Measurements from ENCODE around the gene PFKFB2.

The PFKFB2 gene

GRCh38 chr1:207102659-207103058 lies 49.6 kb downstream of the PFKFB2 start:
- TF ChIP-seq CTCF (IDR thresholded peaks at IDR 0.05), result no peak

GRCh38 chr1:207103892-207104373 lies 50.9 kb downstream of the PFKFB2 start, which contains the start of gene C4BPA:
Gene C4BPA (plus strand): TSS chr1:207104233. CDS start chr1:207113026, 8,793 bp downstream.
- no peak for TF ChIP-seq CTCF (IDR thresholded peaks at IDR 0.05)

DNA sequence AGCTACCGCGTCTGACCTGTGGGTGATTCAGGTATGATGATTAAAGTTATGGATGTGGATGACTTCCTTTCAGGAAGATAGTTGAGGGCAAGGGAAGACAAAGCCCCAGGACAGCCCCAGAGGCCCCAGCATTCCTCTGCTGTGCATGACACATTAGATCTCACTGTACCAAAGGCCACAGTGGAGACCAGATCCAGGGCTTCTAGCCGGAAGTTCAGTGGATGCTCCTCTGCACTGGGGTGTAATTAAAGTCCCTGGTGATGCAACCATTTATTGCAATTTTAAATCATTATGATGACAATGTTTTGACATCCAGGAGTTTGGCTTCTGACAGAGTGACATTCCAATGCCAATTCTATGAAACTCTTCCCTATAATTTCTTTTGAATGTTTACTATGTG lies 55.9 kb downstream of the PFKFB2 start:
- no peak for TF ChIP-seq CTCF (IDR thresholded peaks at IDR 0.05)

DNA sequence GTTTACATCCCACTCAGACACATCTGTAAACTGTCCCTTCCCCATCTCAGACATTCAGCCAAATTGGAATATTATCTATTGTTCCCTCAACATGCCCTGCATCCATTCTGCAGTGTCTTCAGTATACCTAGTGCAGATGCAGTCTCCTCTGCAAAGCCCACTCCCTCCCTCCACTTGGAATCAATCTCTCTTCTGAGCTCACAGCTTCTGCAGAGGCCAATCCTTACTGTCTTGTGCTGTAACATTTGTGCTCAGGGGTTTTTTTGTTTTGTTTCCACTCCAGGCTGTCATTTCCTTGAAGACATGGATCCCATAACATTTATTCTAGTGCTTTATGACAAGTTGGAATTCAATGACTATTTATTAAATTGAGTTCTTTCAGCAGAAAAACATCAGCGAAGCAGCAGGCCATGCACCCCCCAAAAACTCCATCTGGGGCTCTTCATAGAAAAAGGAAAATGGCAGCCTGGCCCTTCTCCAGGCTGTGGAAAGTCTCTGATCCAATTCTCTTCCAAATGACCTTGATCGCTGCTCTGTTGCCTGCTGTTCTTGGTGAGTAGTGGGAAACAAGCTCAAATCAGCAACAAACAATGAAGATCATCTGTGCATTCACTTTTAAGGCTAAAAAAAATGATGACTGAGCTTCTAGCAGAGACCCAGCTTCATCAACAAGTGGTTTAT lies 59.7 kb downstream of the PFKFB2 start:
- TF ChIP-seq CTCF (IDR thresholded peaks at IDR 0.05), result no peak

DNA sequence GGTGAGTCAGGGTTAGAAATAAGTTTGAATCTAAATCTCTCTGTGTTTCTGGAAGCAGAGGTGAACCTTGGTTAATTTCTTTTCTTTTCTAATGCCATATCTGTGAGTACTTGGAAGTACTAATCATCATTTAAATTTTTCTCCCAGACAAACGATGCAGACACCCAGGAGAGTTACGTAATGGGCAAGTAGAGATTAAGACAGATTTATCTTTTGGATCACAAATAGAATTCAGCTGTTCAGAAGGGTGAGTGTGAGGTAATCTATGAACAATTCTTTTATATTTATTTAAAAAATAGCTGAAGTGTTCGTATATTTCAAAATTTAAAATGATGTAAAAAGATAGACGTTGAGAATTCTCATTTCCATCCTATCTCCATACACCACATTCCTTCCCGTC lies 62.2 kb downstream of the PFKFB2 start:
- TF ChIP-seq CTCF (IDR thresholded peaks at IDR 0.05), result no peak

DNA sequence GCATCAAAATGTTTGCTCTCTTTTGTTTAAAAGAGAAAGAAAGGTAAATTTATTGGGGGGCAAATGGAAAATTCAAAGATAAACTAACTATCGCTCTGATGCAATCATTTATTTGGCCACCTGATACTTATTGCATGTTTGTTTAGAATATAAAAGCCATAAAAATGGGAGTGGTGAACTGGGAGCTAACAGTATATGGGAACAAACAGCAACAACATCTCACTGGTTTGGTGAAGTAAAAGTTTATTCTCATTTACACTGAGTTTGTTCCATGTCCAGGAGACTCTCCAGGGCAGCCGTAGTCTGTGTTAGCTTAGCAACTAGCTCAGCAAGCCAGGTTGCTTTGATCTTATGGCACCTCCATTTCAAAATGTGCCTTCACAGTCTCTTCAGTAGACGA lies 71.3 kb downstream of the PFKFB2 start:
- TF ChIP-seq CTCF (IDR thresholded peaks at IDR 0.05), result no peak

DNA sequence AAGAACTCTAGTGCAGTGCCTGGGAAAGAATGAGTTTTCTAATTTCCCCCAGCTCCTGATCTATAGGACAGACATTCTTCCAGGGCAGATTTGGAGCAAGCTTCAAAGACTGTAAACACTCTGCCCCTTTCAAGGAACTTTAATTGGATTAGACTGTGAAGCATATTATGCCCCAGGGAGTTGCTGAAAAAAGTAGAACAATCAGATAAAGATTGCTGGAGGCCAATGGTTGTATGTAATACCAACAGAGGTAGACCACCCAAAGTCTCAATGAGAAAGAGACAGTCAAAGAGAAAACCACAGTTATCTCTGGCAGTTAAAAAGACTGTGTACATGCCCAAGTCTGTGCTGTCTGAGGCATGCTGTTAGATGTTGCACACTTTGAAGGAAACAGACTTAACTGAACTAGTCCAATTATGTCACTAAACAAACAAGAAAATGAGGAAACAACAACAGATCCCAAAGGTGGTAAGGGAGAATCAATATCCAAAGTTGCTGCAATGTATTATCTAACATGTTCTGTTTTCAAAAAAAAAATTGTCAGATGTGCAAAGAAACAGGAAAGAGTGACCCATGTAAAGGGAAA lies 75.4 kb downstream of the PFKFB2 start:
- TF ChIP-seq CTCF (IDR thresholded peaks at IDR 0.05), result no peak

Data from LNCAP (cell line).